ENCODE results near the gene AREL1.

AREL1 gene

DNA sequence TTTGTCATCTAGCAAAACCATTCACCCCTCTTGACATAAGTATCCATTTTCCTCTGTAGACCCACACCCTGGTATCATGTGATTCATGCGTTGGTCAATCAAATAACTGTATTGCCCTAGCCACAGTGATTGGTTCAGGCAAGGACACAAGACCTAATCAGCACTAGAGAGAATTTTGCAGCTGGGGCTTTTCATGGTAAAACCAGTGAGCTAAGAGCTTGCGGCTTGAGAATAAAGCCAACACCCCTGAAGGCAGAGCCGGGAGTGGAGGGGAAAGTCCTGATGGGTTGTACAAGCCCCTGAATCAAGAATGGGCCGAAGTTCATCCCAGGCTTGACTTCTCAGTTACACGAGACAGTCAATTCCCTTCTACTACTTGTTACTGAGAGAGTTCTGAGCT is 67.6 kb downstream of the AREL1 start:
- H3K9me3 Mint-ChIP-seq (ENCODE audit: low read depth): no peaks in the 10 kb centered on the region
- H3K4me3 Mint-ChIP-seq: no peak overlapping the region
- H3K27me3 Mint-ChIP-seq: no peaks in the 10 kb centered on the region
- H3K27ac Mint-ChIP-seq: no peak overlapping the region
- H3K4me1 Mint-ChIP-seq (ENCODE audit: low read depth): no peaks in the 10 kb centered on the region
- no peaks in the 10 kb centered on the region for H3K36me3 Mint-ChIP-seq

DNA sequence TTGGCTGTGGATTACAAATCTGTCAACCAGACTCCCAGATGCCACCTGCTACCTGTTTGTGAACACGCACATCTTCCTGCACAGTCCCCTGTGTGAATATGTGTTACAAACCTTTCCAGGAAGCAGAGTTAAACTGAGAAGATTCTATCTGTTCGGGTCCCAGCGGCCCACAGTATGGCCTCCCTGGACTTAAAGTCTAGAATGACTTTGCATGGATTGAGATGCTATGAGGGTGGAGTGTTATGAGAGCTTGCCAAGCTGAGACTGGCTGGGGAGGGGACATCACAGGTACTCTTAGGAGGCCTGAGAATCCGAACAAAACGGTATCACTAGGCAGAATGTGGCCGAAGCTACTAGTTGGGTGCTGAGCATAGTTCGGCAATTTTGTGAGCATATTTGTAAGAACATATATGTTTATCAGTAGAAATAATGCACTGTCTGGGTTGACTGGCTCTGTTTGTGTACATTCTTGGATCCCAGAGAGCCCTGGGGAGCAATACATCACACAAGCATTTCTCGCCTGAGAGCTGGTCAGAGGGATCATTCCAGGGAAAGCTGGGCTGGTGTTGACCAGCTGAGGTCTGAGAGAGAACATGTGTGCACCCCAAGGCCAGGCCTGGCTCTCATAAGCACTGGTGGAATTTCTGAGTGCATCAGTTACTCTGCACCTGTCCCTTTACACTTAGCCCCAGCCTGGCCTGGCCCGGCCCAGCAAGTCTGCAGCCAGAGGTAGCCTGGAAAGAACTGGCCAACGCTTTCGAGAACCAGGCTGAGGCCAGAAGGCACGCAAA is 71.1 kb downstream of the AREL1 start:
- Mint-ChIP-seq H3K4me1 (ENCODE audit: low read depth) (no peaks in the 10 kb centered on the region), H3K4me3 (no peak overlapping the region), H3K27ac (no peak overlapping the region), H3K36me3 (no peaks in the 10 kb centered on the region), H3K27me3 (no peaks in the 10 kb centered on the region), H3K9me3 (ENCODE audit: low read depth) (no peaks in the 10 kb centered on the region)

DNA sequence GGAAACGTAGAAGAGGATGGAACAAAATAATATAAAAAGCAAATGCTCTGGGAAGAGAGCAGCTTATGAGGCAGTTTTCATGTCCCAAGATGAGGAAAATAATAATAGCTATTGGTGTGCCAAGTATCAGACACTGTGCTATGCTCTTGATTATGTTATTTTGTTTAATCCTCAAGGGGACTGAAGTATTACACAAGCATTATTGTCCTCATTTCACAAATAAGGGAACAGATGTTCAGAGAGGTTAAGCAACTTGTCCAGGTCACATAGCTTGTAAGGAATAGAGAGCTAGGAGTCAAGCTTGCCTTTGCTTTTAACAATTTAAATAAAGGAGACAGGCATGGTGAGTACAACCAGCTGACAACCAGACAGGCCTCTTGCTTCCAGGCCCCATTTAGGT is 73.9 kb downstream of the AREL1 start:
- no peaks in the 10 kb centered on the region for H3K36me3 Mint-ChIP-seq
- H3K27ac Mint-ChIP-seq: no peak overlapping the region
- H3K4me1 Mint-ChIP-seq (ENCODE audit: low read depth): no peaks in the 10 kb centered on the region
- H3K27me3 Mint-ChIP-seq: no peaks in the 10 kb centered on the region
- H3K4me3 Mint-ChIP-seq: no peak overlapping the region
- H3K9me3 Mint-ChIP-seq (ENCODE audit: low read depth): no peaks in the 10 kb centered on the region

DNA sequence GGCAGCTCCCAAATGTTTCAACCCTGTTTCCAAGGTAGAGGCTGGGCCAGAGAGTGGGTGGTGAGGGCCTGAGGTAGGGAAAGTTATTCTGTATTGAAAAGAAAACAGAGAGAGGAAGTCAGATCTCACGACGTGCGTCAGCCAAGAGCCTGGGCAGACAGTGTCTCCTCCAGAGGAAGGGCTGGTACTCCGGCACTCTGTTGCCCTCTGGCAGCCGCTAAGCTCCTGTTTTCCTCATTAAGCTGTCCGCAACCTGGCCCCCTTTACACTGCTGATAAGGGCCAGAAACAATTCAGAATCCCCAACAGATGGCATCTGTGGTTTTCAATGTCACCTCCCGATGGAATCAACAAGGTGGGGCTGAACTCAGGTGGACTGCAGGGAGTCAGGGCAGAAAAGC is 74.8 kb downstream of the AREL1 start:
- H3K27me3 Mint-ChIP-seq: no peaks in the 10 kb centered on the region
- no peaks in the 10 kb centered on the region for H3K4me1 Mint-ChIP-seq (ENCODE audit: low read depth)
- H3K4me3 Mint-ChIP-seq: no peak overlapping the region
- H3K36me3 Mint-ChIP-seq: no peaks in the 10 kb centered on the region
- H3K9me3 Mint-ChIP-seq (ENCODE audit: low read depth): no peaks in the 10 kb centered on the region
- no peak overlapping the region for H3K27ac Mint-ChIP-seq

DNA sequence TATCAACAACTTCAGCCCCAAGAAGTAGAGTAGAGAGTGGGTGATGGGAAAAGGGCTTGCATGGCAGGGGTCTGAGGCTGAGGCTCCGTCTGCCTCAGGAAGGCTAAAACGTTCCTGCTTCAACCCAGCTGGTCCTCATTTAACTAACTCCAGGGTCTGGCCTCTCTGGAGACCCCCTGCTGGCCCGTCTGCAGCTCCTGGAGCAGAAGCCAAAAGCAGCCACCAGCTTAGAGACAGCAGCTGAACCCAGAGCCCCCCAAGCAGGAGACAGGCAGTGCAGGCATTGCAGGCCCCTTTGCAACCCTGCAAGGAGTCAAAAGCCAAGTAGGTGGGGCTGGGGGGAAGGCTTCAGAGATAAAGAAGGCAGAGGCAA is 75.7 kb downstream of the AREL1 start:
- Mint-ChIP-seq H3K36me3 (no peaks in the 10 kb centered on the region), H3K27ac (no peak overlapping the region), H3K4me3 (no peak overlapping the region), H3K27me3 (no peaks in the 10 kb centered on the region), H3K9me3 (ENCODE audit: low read depth) (no peaks in the 10 kb centered on the region), H3K4me1 (ENCODE audit: low read depth) (no peaks in the 10 kb centered on the region)

DNA sequence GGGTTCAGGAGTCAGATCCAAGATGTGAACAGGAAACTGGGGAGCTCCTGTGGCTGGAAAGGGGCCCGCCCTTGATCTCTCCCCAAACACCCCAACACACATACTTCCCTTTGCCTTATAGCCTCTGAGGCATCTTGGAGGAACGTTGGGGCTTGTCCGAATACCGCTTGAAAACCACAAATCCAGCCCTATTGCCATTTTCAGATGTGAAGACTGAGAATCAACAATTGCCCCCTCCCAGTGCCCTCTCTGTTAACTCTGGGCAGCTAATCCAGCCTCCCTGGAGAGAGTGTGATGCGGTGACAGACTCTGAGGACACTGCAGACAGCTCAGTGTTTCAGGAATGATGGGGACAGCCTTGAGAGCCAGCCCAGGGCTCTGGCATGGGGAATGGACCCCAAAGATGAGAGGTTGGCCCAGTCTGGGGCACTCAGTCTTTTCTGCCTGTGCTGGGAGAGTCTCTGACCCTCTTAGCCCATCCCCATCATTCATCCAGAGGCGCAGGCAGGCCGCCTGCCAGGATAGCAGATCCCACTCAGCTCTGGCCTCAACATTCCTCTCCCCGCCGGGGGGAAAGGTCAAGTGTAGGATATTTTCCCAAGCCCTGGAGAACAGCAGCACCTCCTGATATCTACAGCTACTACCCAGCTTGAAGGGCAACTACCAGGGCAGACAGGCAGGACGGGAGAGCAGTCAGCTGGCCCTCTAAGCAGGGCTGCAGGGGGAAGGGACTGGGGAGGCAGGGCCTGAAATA is 76.3 kb downstream of the AREL1 start:
- Mint-ChIP-seq H3K27me3 (no peaks in the 10 kb centered on the region), H3K4me1 (ENCODE audit: low read depth) (no peaks in the 10 kb centered on the region), H3K36me3 (no peaks in the 10 kb centered on the region), H3K4me3 (no peak overlapping the region), H3K27ac (no peak overlapping the region), H3K9me3 (ENCODE audit: low read depth) (no peaks in the 10 kb centered on the region)

DNA sequence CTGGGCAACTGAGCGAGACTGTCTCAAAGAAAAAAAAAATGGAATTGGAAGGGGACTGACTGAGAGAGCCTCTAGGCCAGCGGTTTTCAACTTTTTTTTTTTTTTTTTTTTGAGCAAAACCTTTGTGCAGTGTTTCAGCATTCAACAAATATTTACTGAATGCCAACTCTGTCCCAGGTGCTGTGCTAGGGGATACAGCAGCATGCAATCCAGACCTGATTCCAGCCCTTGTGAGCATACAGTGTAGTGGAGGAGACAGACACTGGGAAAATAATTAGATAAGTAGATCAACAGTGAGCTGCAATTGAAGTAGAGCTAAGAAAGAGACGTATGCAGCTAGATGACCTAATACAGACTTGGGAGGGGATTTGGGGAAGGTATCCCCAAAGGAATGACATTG is 77.0 kb downstream of the AREL1 start:
- no peaks in the 10 kb centered on the region for H3K4me1 Mint-ChIP-seq (ENCODE audit: low read depth)
- H3K27me3 Mint-ChIP-seq: no peaks in the 10 kb centered on the region
- H3K9me3 Mint-ChIP-seq (ENCODE audit: low read depth): no peaks in the 10 kb centered on the region
- no peak overlapping the region for H3K27ac Mint-ChIP-seq
- H3K36me3 Mint-ChIP-seq: no peaks in the 10 kb centered on the region
- H3K4me3 Mint-ChIP-seq: no peak overlapping the region

DNA sequence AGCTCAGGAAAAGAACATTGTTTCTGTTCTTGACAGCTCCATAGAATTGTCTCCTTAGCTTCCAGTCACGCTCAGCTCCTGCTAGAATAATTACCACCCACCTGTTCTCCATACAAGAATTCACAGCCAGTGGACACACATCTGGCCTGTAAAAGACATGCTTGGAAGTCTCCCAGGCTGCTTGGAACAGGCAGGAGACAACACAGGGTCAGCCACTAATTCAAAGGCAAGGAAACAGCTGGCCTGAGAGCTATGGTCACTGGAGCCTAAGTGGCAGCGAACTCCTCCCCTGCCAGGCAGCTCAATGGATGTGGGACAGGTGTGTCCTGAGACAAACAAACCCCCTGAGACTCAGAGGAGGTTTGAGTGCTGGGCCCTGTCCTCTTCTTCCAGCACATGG is 77.9 kb downstream of the AREL1 start:
- Mint-ChIP-seq H3K9me3 (ENCODE audit: low read depth) (no peaks in the 10 kb centered on the region), H3K4me3 (no peak overlapping the region), H3K36me3 (no peaks in the 10 kb centered on the region), H3K4me1 (ENCODE audit: low read depth) (no peaks in the 10 kb centered on the region), H3K27me3 (no peaks in the 10 kb centered on the region), H3K27ac (no peak overlapping the region)

DNA sequence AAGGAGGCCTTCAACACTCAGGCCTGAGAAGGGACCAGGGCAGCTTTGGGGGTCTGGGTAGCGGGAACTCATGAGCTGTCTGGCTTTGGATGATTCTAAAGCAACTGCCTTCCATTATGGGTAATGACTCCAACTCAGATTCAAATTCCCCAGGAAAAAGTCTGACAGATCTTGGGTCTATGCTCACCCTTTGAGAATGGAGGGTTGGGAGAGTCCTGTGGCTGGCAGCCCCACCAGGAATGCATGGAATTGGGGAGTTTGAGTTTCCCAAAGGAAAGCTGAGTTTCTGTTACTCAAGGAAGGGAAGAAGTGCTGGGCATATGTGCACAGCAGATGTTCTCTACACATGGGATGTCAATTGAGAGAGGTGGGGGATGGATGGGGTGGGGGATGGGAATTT is 78.4 kb downstream of the AREL1 start:
- Mint-ChIP-seq H3K27ac (no peak overlapping the region), H3K9me3 (ENCODE audit: low read depth) (no peaks in the 10 kb centered on the region), H3K27me3 (no peaks in the 10 kb centered on the region), H3K4me1 (ENCODE audit: low read depth) (no peaks in the 10 kb centered on the region), H3K36me3 (no peaks in the 10 kb centered on the region), H3K4me3 (no peak overlapping the region)

DNA sequence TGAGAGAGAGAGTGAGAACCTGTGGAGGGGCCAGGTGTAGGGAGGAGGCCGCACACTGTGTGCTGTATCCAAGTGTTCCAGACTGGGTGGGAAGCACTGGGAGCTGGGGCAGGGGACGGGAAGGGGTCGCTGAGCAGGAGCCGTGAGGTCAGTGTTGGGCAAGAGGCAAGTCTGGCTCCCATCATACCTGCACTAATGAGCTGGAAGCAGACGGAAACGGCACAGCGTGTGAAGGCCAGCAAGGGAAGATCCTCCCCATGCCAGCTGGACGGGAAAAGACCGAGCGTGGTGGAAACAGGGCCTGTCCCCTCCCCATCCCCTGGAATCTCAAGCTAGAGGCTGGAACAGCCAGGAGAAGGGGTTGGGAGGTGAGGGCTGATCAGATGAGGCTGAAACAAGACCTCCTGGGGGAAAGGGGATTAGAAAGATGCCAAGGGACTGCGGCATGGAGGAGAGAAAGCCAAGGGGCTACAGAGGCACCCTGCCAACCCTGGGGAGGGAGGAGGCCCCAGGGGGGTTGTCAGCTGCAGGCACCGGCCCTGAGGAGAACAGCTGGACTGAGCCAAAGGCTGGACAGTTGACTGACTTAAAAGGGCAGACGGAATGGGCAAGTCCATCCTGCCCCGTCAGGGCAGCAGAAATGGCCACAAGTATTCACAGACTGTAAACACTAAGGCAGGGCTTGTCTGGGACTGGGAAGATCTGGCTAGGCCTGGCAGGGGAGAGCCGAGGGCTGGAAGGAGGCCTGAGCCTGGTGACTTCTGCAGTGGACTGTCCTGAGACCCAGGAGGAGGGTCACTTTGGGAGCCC is 81.8 kb downstream of the AREL1 start:
- H3K36me3 Mint-ChIP-seq: no peaks in the 10 kb centered on the region
- H3K27ac Mint-ChIP-seq: no peak overlapping the region
- H3K4me3 Mint-ChIP-seq: no peak overlapping the region
- no peaks in the 10 kb centered on the region for H3K27me3 Mint-ChIP-seq
- no peaks in the 10 kb centered on the region for H3K9me3 Mint-ChIP-seq (ENCODE audit: low read depth)
- peaks cover 2% of the 10 kb centered on the region for H3K4me1 Mint-ChIP-seq (ENCODE audit: low read depth)

DNA sequence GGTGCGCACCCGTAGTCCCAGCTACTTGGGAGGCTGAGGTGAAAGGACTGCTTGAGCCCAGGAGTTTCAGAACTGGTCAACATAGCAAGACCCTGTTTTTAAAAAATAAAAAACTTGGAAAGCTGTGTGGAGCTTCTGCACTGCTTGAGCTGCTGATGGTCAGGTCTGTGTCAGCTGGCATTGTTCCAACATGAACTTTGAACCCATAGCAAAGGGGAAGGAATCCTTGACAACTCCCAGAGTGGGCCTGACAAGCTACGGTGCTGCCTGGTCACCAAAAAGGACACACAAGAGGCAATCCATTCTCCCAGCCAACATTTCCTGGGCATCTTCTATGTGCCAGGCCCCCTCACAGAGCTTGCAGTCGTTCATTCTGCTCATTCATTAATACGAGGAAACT is 84.5 kb downstream of the AREL1 start:
- Mint-ChIP-seq H3K27me3 (no peaks in the 10 kb centered on the region), H3K9me3 (ENCODE audit: low read depth) (no peaks in the 10 kb centered on the region), H3K27ac (no peak overlapping the region), H3K4me1 (ENCODE audit: low read depth) (peaks cover 2% of the 10 kb centered on the region), H3K36me3 (no peaks in the 10 kb centered on the region), H3K4me3 (no peak overlapping the region)

DNA sequence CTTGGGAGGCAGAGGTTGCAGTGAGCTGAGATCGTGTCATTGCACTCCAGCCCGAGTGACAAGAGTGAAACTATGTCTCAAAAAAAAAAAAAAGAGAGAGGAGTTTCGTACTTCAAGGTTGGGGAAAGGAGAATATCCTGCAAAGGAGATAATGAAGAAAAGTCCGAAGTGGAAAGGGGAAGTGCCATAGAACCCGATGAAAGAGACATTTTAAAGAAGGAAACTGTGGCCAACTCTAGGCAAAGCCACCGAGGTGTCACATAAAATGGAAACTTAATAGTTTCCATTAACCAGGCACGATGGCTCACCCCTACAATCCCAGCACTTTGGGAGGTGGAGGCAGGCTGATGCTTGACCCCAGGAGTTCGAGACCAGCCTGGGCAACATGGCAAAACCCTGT is 85.8 kb downstream of the AREL1 start:
- Mint-ChIP-seq H3K27ac (no peak overlapping the region), H3K36me3 (no peaks in the 10 kb centered on the region), H3K9me3 (ENCODE audit: low read depth) (no peaks in the 10 kb centered on the region), H3K4me1 (ENCODE audit: low read depth) (peaks cover 2% of the 10 kb centered on the region), H3K4me3 (no peak overlapping the region), H3K27me3 (no peaks in the 10 kb centered on the region)

DNA sequence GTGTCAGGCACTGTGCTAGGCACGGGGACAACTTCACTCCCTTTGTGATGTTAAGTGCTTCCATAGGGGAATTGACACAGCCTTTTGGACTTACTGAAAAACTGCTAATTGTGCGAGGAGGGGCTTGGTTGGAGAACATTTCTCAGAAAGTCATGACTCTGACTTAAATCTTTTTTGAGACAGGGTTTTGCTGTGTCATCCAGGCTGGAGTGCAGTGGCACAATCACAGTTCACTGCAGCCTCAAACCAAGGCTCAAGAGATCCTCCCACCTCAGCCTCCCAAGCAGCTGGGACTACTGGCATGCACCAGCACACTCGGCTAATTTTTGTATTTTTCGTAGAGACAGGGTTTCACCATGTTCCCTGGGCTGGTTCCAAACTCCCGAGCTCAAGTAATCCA is 90.6 kb downstream of the AREL1 start:
- Mint-ChIP-seq H3K27me3 (no peaks in the 10 kb centered on the region), H3K9me3 (ENCODE audit: low read depth) (no peaks in the 10 kb centered on the region), H3K4me3 (no peak overlapping the region), H3K36me3 (peaks cover 5% of the 10 kb centered on the region), H3K4me1 (ENCODE audit: low read depth) (peaks cover 43% of the 10 kb centered on the region), H3K27ac (no peak overlapping the region)

DNA sequence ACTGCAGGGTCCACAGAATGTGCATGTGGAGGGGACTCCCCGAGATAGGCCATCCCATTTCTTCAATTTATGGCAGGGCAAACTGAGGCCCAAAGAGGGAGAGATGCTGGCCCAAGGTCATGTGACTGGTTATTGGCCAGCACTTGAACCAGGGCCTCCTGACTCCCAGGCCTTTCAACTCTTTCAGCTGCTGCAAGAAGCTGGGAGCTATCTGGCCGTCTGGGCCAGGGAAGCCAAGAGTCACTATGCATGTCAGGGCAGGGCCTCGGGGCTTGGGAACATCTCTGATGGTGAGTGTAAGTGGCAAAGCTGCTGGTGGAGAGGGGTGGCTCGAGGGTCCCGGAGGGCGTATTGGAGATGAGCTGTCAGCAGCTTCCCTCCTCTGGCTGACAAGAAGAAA is 91.3 kb downstream of the AREL1 start:
- Mint-ChIP-seq H3K4me3 (no peak overlapping the region), H3K27ac (no peak overlapping the region), H3K27me3 (no peaks in the 10 kb centered on the region), H3K36me3 (peaks cover 5% of the 10 kb centered on the region), H3K4me1 (ENCODE audit: low read depth) (peaks cover 48% of the 10 kb centered on the region), H3K9me3 (ENCODE audit: low read depth) (no peaks in the 10 kb centered on the region)

DNA sequence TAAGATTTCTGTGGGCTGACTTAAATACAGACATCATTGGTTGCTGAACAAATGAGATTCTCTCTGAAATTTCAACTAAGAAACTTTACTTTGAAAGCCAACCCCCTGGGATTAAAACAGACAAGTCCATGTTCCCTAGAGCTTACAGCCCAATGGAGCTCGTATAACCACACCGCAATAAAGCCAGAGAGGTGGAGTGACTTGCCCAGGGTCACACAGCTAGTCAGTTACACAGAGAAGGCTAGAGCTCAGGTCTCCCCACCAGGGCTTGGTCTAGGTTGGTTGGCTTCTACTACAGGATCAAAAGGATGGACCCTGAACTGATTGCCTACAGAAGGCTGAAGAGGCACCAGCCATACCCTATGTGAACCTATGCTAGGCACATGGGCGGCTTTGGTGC is 92.0 kb downstream of the AREL1 start:
- H3K36me3 Mint-ChIP-seq: peaks cover 5% of the 10 kb centered on the region
- H3K9me3 Mint-ChIP-seq (ENCODE audit: low read depth): no peaks in the 10 kb centered on the region
- H3K4me3 Mint-ChIP-seq: no peak overlapping the region
- H3K27me3 Mint-ChIP-seq: no peaks in the 10 kb centered on the region
- peaks cover 52% of the 10 kb centered on the region for H3K4me1 Mint-ChIP-seq (ENCODE audit: low read depth)
- no peak overlapping the region for H3K27ac Mint-ChIP-seq

All from activated naive CD8-positive, alpha-beta T cell (primary cell).